ENCODE data around the gene SLC38A2.

The SLC38A2 gene

GRCh38 chr12:46373301-46374296 is 1.0 kb upstream of the SLC38A2 start:
- DNase-seq = peak; percentile 33

- DNase-seq = no peak
These were observed 642 bp downstream of the SLC38A2 start for GRCh38 chr12:46371718-46372543.

- peak; percentile 70 for DNase-seq
These were observed 1.5 kb downstream of the SLC38A2 start for GRCh38 chr12:46370792-46371717.

- DNase-seq = no peak
These were observed 2.2 kb downstream of the SLC38A2 start for GRCh38 chr12:46370380-46370734.

GRCh38 chr12:46369474-46370379 is 2.8 kb downstream of the SLC38A2 start:
- no peak for DNase-seq

GRCh38 chr12:46369095-46369473 is 3.5 kb downstream of the SLC38A2 start:
- DNase-seq = no peak

- no peak for DNase-seq
These were observed 3.9 kb downstream of the SLC38A2 start for GRCh38 chr12:46368684-46369083.

- DNase-seq = no peak
These were observed 4.4 kb downstream of the SLC38A2 start for GRCh38 chr12:46368138-46368537.

GRCh38 chr12:46367351-46368029 is 5.1 kb downstream of the SLC38A2 start:
- DNase-seq = no peak

GRCh38 chr12:46366771-46367170 is 5.8 kb downstream of the SLC38A2 start:
- no peak for DNase-seq

- DNase-seq = no peak
These were observed 6.6 kb downstream of the SLC38A2 start for GRCh38 chr12:46365951-46366379.

- no peak for DNase-seq
These were observed 7.6 kb downstream of the SLC38A2 start for GRCh38 chr12:46364777-46365580.

- DNase-seq = no peak
These were observed 8.3 kb downstream of the SLC38A2 start for GRCh38 chr12:46364300-46364696.

GRCh38 chr12:46363582-46364299 is 8.8 kb downstream of the SLC38A2 start:
- DNase-seq = no peak

GRCh38 chr12:46362895-46363581 is 9.5 kb downstream of the SLC38A2 start:
- DNase-seq = no peak

- DNase-seq = no peak
These were observed 10.9 kb downstream of the SLC38A2 start for GRCh38 chr12:46361667-46362034.

GRCh38 chr12:46360908-46361666 is 11.5 kb downstream of the SLC38A2 start:
- DNase-seq = no peak

- no peak for DNase-seq
These were observed 12.2 kb downstream of the SLC38A2 start for GRCh38 chr12:46360370-46360769.
